Heart right ventricle (tissue), 16 donors: ENCODE measurements around the gene ZC3H7A. TPM values are rescaled to one million over a fixed set of nuclear protein-coding genes. Genes with fewer than 3 reads are reported as not detected.

Experiments used
- ATAC-seq, 8 donors: fragments of 200-7000 bp; cut with Tn5 transposase; one replicate each; pipeline ENCODE4 v1.9.1; 2020; ENCODE audit warnings: mild to moderate bottlenecking in 8 of 8, moderate library complexity in 8 of 8, moderate number of reproducible peaks in 1 of 8
- DNase-seq, 2 donors: peaks; one replicate each; pipeline ENCODE4 v3.0.0-alpha.2; 2020
- H3K27ac ChIP-seq, 10 donors: fragments of 200-600 bp; sonication (generic) in 2 of 10; one replicate each; pipeline versions ENCODE4 v1.5.0 to v1.8.0; 2020 to 2022; ENCODE audit warnings: mild to moderate bottlenecking in 3 of 10
- H3K27me3 ChIP-seq, 7 donors: fragments of 200-600 bp; one replicate each; pipeline ENCODE4 v1.8.0; 2021 to 2022; ENCODE audit warnings: mild to moderate bottlenecking in 2 of 7
- H3K36me3 ChIP-seq, 9 donors: fragments of 200-600 bp; sonication (generic) in 1 of 9; one replicate each; pipeline versions ENCODE4 v1.5.0 to v1.8.0; 2020 to 2022; ENCODE audit warnings: mild to moderate bottlenecking in 2 of 9
- H3K4me1 ChIP-seq, 9 donors: fragments of 200-600 bp; sonication (generic) in 1 of 9; one replicate each; pipeline versions ENCODE4 v1.5.0 to v1.8.0; 2020 to 2022; ENCODE audit warnings: mild to moderate bottlenecking in 4 of 9
- H3K4me3 ChIP-seq, 10 donors: fragments of 200-600 bp; sonication (generic) in 2 of 10; one replicate each; pipeline versions ENCODE4 v1.5.0 to v1.8.0; 2020 to 2022; ENCODE audit warnings: mild to moderate bottlenecking in 7 of 10, moderate library complexity in 2 of 10
- H3K9me3 ChIP-seq, 11 donors: fragments of 200-600 bp in 10 of 11; sonication (generic) in 2 of 11; one replicate each; pipeline versions ENCODE4 v1.5.0 to v1.8.0; 2013 to 2022; ENCODE audit warnings: mild to moderate bottlenecking in 2 of 11, control low read depth in 1 of 11, moderate library complexity in 1 of 11
- WGBS, 2 donors: extraction: QIAGEN DNeasy Blood & Tissue Kit; methylation state at CpG; one replicate each; pipeline ENCODE4 v1.1.7; 2013; ENCODE audit warnings: inconsistent platforms in 1 of 2; 5-methylcytosine and 5-hydroxymethylcytosine counted together
- intact Hi-C, 10 donors: fragments of 100-400 bp; cut with DNase I; formaldehyde crosslinking; loops; one replicate each; pipeline versions ENCODE4 v1.11.1 to v1.14.2; 2022
- long read RNA-seq, 3 donors: library from polyadenylated mRNA; unstranded; transcript quantifications; one replicate each; pipeline ENCODE4 v2.0.0, GENCODE V29; 2020 to 2021
- polyA plus RNA-seq, 2 donors: library from polyadenylated mRNA; stranded (reverse); fragments of 200-250 nt; gene quantifications; one replicate each; pipeline ENCODE4 v1.2.3, GENCODE V29; 2013
- total RNA-seq, 10 donors: library from RNA; stranded (reverse); fragmentation: NEBNext Ultra II Directional in 3 of 10; extraction: Animal tissue kit (Norgen Biotek cat#: 25700) in 3 of 10; gene quantifications; one replicate each; pipeline versions ENCODE4 v1.2.1 to v1.2.4, GENCODE V29; 2021 to 2023
- TF ChIP-seq, protein P1 (sequence below), 9 donors: fragments of 200-600 bp; sonication (generic) in 2 of 9; IDR thresholded peaks; one replicate each; pipeline versions ENCODE4 v1.5.0 to v1.8.0; 2021 to 2022; ENCODE audit warnings: antibody characterized with exemption in 9 of 9, mild to moderate bottlenecking in 5 of 9, moderate library complexity in 1 of 9
- donor health status: Arrhythmogenic right ventricular cardiomyopathy.
- donor health status: ischemic (EF 13 %, LVEDD 7.1; RV severe dilation, severe dysfunction).
- donor health status: healthy with polysubstance abuse.
- donor health status: DM: no; HTN: yes; CAD: no.
- donor health status: DM: no; HTN: no; CAD: no.
- donor health status: ischemic (EF 25% LVEDD 6.9; RV normal size, moderate dysfunction).
- donor health status: ischemic (EF 25% LVEDD 5.7; RV mildly dilated, moderate dysfunction).
- donor health status: healthy.
- donor health status: DM: yes; HTN: yes; CAD: no.
- donor health status: Ischemic cardiomyopathy.
- donor health status: ischemic (EF 35%, LVEDD 5.7; RV mildly dilated, moderate dysfunction).
- donor health status: nonischemic (EF 11% LVEDD 7.7; RV severe dilation, severe dysfunction).
- donor health status: DM: yes; HTN: yes; CAD: no.
- donor health status: PGD.
- donor health status: ischemic (EF 29% LVEDD 5.4; RV normal size, mild dysfunction).
- donor health status: nonischemic (EF 23%, LVEDD 6.1; RV moderate dilation, normal function).

ZC3H7A gene
- 10 to 100 TPM; 26.8 to 36.1 (median 30.6) TPM for total RNA-seq
- polyA plus RNA-seq = 10 to 100 TPM; 15.2 to 22.8 TPM
- long read RNA-seq, donor 1, transcript ZC3H7A-201 (23 exons, 3,825 nt) = major isoform, 24 of 43 reads
- long read RNA-seq, donor 1, partial matches to known transcripts = 10 of 43 reads
- long read RNA-seq, donor 1, other reads (novel, unspliced or antisense) = 8 of 43 reads
- long read RNA-seq, donor 2, transcript ZC3H7A-201 (23 exons, 3,825 nt) = major isoform, 18 of 31 reads
- long read RNA-seq, donor 2, partial matches to known transcripts = 8 of 31 reads
- long read RNA-seq, donor 2, other reads (novel, unspliced or antisense) = 5 of 31 reads
- long read RNA-seq, donor 3, transcript ZC3H7A-201 (23 exons, 3,825 nt) = major isoform, 19 of 71 reads
- long read RNA-seq, donor 3, partial matches to known transcripts = 38 of 71 reads
- long read RNA-seq, donor 3, other reads (novel, unspliced or antisense) = 10 of 71 reads

- ATAC-seq = peak; percentile 98 to 99 (median 99)
- peaks cover 3 to 74% (median 64%) of the 10 kb centered on the region in 9 donors for H3K4me1 ChIP-seq
- intact Hi-C loops = loop anchor here in 8 of 10 donors (1.0 to 10.0 kb wide), 9 partner anchors 47 to 267 kb away; partner anchors contain the start of genes TXNDC11 (in 5 of the 8), GSPT1 (in 1 of the 8) and RSL1D1 (in 1 of the 8)
Observed at GRCh38 chr16:11797166-11797956, at the start of gene ZC3H7A. ZC3H7A (minus strand) TSS chr16:11797258; CDS start chr16:11782354, 14,904 bp downstream.

DNA sequence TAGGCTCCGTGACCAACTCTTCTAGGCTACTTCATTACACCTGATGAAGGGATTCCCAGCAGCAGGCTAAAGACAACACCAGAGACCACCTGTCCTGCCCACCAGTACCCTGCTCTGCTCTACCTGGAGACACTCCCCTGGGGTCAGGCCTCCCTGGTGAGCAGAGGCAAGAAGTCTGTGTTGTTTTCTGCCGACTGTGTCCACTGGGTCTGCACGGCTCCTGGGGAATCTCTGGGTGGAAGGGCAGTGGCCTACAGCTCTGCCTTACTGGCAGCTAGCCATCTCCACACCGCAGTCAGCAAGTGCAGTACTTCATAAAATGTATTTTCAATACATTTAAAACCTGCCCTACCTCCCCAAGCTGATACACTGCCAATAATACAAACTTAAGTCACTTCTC lies 47.4 kb upstream of the ZC3H7A start:
- Histone ChIP-seq H3K27me3 (no peaks in the 10 kb centered on the region), H3K4me1 (peaks cover 0 to 14% (median under 1%) of the 10 kb centered on the region in 9 donors), H3K36me3 (peaks cover 0 to 100% (median 75%) of the 10 kb centered on the region in 9 donors), H3K4me3 (no peak overlapping the region), H3K27ac (no peak overlapping the region), H3K9me3 (no peaks in the 10 kb centered on the region)
- ATAC-seq (no peak), DNase-seq (no peak)
- TF ChIP-seq, protein P1, sequence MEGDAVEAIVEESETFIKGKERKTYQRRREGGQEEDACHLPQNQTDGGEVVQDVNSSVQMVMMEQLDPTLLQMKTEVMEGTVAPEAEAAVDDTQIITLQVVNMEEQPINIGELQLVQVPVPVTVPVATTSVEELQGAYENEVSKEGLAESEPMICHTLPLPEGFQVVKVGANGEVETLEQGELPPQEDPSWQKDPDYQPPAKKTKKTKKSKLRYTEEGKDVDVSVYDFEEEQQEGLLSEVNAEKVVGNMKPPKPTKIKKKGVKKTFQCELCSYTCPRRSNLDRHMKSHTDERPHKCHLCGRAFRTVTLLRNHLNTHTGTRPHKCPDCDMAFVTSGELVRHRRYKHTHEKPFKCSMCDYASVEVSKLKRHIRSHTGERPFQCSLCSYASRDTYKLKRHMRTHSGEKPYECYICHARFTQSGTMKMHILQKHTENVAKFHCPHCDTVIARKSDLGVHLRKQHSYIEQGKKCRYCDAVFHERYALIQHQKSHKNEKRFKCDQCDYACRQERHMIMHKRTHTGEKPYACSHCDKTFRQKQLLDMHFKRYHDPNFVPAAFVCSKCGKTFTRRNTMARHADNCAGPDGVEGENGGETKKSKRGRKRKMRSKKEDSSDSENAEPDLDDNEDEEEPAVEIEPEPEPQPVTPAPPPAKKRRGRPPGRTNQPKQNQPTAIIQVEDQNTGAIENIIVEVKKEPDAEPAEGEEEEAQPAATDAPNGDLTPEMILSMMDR (IDR thresholded peaks at IDR 0.05) = no peak
- intact Hi-C loops = loop anchor here in 4 of 10 donors (10.0 kb wide), 4 partner anchors 50 to 220 kb away; partner anchors contain the start of gene ZC3H7A (in 1 of the 4)
- WGBS, 2 donors = 87 to 90% methylated on average over 4 of the region's 4 CpGs

More at GRCh38 chr16:11797166-11797956, at the start of gene ZC3H7A:
- no peaks in the 10 kb centered on the region for H3K9me3 ChIP-seq
- peak; percentile 96 to 97 for DNase-seq
- TF ChIP-seq, protein P1 (IDR thresholded peaks at IDR 0.05) = peak; percentile 66 to 97 (median 83)
- H3K27me3 ChIP-seq = no peaks in the 10 kb centered on the region
- peaks cover 0 to 17% (median 0%) of the 10 kb centered on the region in 9 donors for H3K36me3 ChIP-seq
- WGBS, 2 donors = 0 to 1% methylated on average over 75 to 80 of the region's 80 CpGs
- peak within 1 kb of the TSS; percentile 78 to 100 (median 96) for H3K4me3 ChIP-seq
- H3K27ac ChIP-seq = peak within 1 kb of the TSS; percentile 92 to 100 (median 98)

DNA sequence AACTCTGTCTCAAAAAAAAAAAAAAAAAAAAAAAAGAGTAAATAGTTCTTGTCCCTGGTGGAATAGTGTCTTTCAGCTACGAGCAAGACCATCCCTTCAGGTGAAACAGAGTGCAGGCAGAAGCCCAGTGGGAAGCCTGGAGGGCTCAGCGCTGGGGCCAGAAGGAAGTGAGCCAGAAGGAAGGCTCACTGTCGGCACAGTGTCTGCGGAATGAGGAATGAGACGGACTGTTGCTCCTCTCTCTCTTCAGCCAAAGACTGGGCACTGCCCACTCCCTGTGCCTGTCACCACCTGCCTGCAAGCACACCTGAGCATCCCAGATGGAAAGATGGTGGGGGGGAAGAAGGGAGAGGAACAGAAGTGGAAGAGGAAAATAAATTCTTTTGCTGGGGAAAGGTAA lies 46.8 kb upstream of the ZC3H7A start:
- intact Hi-C loops = loop anchor here in 4 of 10 donors (10.0 kb wide), 4 partner anchors 49 to 221 kb away; partner anchors contain the start of gene ZC3H7A (in 1 of the 4)
- H3K36me3 ChIP-seq = peaks cover 0 to 100% (median 81%) of the 10 kb centered on the region in 9 donors
- ATAC-seq = no peak

More for the DNA sequence above, 46.8 kb upstream of the ZC3H7A start:
- Histone ChIP-seq H3K4me3 (no peak overlapping the region), H3K9me3 (no peaks in the 10 kb centered on the region), H3K4me1 (peaks cover 0 to 7% (median 0%) of the 10 kb centered on the region in 9 donors), H3K27me3 (no peaks in the 10 kb centered on the region), H3K27ac (no peak overlapping the region)
- TF ChIP-seq, protein P1 (IDR thresholded peaks at IDR 0.05) = no peak
- DNase-seq = no peak
- WGBS, 2 donors = 86 to 92% methylated on average over 5 of the region's 5 CpGs
